Ectodermal cell (in vitro differentiated cells): ENCODE measurements around the gene KIF25.

ENCODE experiments used
- H3K27ac ChIP-seq: 2 replicates; pipeline ENCODE4 v1.7.0; 2013; ENCODE audit warnings: mild to moderate bottlenecking, low read depth, low read length; ENCODE audit not compliant: insufficient read depth, poor library complexity, severe bottlenecking
- H3K27me3 ChIP-seq: 2 replicates; pipeline ENCODE4 v1.7.0; 2013; ENCODE audit warnings: mild to moderate bottlenecking, low read length; ENCODE audit not compliant: insufficient read depth, control insufficient read depth, poor library complexity, severe bottlenecking
- H3K36me3 ChIP-seq: one replicate; pipeline ENCODE4 v1.7.0; 2013; ENCODE audit warnings: low read length; ENCODE audit not compliant: control insufficient read depth, insufficient read depth
- H3K4me1 ChIP-seq: one replicate; pipeline ENCODE4 v1.7.0; 2013; ENCODE audit warnings: low read length; ENCODE audit not compliant: control insufficient read depth, insufficient read depth
- H3K4me3 ChIP-seq: 2 replicates; pipeline ENCODE4 v1.7.0; 2013; ENCODE audit warnings: low read depth, low read length, control low read depth; ENCODE audit not compliant: insufficient read depth
- H3K9me3 ChIP-seq: 2 replicates; pipeline ENCODE4 v1.7.0; 2013; ENCODE audit warnings: mild to moderate bottlenecking, low read length, moderate library complexity; ENCODE audit not compliant: control insufficient read depth
- WGBS, 2 experiments: methylation state at CpG; one replicate each; pipeline ENCODE4 v1.1.7; 2013; ENCODE audit warnings: missing lambda C conversion rate in 2 of 2; 5-methylcytosine and 5-hydroxymethylcytosine counted together

KIF25 gene

GRCh38 chr6:168087436-168088160 is 90.1 kb downstream of the KIF25 start:
- no peak overlapping the region for H3K4me3 ChIP-seq
- no peaks in the 10 kb centered on the region for H3K36me3 ChIP-seq
- peak overlapping the region; percentile 79 for H3K27ac ChIP-seq
- H3K9me3 ChIP-seq = no peaks in the 10 kb centered on the region
- H3K27me3 ChIP-seq = no peaks in the 10 kb centered on the region
- 85 to 89% methylated on average over 25 of the region's 25 CpGs for WGBS, 2 experiments
- peaks cover 46% of the 10 kb centered on the region for H3K4me1 ChIP-seq

- H3K27ac ChIP-seq = peak overlapping the region; percentile 79
- 35 to 39% methylated on average over 19 to 20 of the region's 20 CpGs for WGBS, 2 experiments
These were observed 90.9 kb downstream of the KIF25 start for GRCh38 chr6:168088161-168089053.

GRCh38 chr6:168089186-168090063 is 92.0 kb downstream of the KIF25 start:
- Histone ChIP-seq H3K27ac (peak overlapping the region; percentile 79), H3K4me3 (no peak overlapping the region)

More at GRCh38 chr6:168088161-168089053, 90.9 kb downstream of the KIF25 start:
- Histone ChIP-seq H3K27me3 (no peaks in the 10 kb centered on the region), H3K4me3 (no peak overlapping the region), H3K36me3 (no peaks in the 10 kb centered on the region), H3K9me3 (no peaks in the 10 kb centered on the region), H3K4me1 (peaks cover 38% of the 10 kb centered on the region)

GRCh38 chr6:168090064-168090690 is 92.7 kb downstream of the KIF25 start:
- Histone ChIP-seq H3K4me3 (no peak overlapping the region), H3K27me3 (no peaks in the 10 kb centered on the region), H3K36me3 (no peaks in the 10 kb centered on the region), H3K27ac (no peak overlapping the region), H3K9me3 (no peaks in the 10 kb centered on the region), H3K4me1 (peaks cover 38% of the 10 kb centered on the region)
- 94 to 95% methylated on average over 16 of the region's 16 CpGs for WGBS, 2 experiments

More at GRCh38 chr6:168089186-168090063, 92.0 kb downstream of the KIF25 start:
- Histone ChIP-seq H3K27me3 (no peaks in the 10 kb centered on the region), H3K4me1 (peaks cover 38% of the 10 kb centered on the region), H3K36me3 (no peaks in the 10 kb centered on the region), H3K9me3 (no peaks in the 10 kb centered on the region)
- 80 to 81% methylated on average over 34 of the region's 34 CpGs for WGBS, 2 experiments

- Histone ChIP-seq H3K9me3 (no peaks in the 10 kb centered on the region), H3K27me3 (no peaks in the 10 kb centered on the region), H3K36me3 (no peaks in the 10 kb centered on the region), H3K27ac (no peak overlapping the region), H3K4me3 (no peak overlapping the region), H3K4me1 (peaks cover 38% of the 10 kb centered on the region)
- WGBS, 2 experiments = 93 to 96% methylated on average over 17 of the region's 17 CpGs
These were observed 93.2 kb downstream of the KIF25 start for GRCh38 chr6:168090706-168091105.

- Histone ChIP-seq H3K4me1 (peaks cover 38% of the 10 kb centered on the region), H3K27me3 (no peaks in the 10 kb centered on the region), H3K9me3 (no peaks in the 10 kb centered on the region), H3K36me3 (no peaks in the 10 kb centered on the region), H3K4me3 (no peak overlapping the region), H3K27ac (no peak overlapping the region)
- whole genome bisulfite sequencing, 2 experiments = 93 to 96% methylated on average over 28 of the region's 28 CpGs
These were observed 94.2 kb downstream of the KIF25 start for GRCh38 chr6:168091381-168092264.

- Histone ChIP-seq H3K27me3 (no peaks in the 10 kb centered on the region), H3K9me3 (no peaks in the 10 kb centered on the region), H3K27ac (no peak overlapping the region), H3K4me3 (no peak overlapping the region), H3K36me3 (no peaks in the 10 kb centered on the region), H3K4me1 (peaks cover 32% of the 10 kb centered on the region)
- 87 to 91% methylated on average over 8 of the region's 8 CpGs for WGBS, 2 experiments
These were observed 95.1 kb downstream of the KIF25 start for GRCh38 chr6:168092541-168092940.

- Histone ChIP-seq H3K9me3 (no peaks in the 10 kb centered on the region), H3K36me3 (no peaks in the 10 kb centered on the region), H3K4me3 (no peak overlapping the region), H3K27ac (no peak overlapping the region), H3K4me1 (peaks cover 27% of the 10 kb centered on the region), H3K27me3 (no peaks in the 10 kb centered on the region)
- 92 to 93% methylated on average over 12 of the region's 12 CpGs for WGBS, 2 experiments
These were observed 95.6 kb downstream of the KIF25 start for GRCh38 chr6:168093071-168093505.

- peaks cover 2% of the 10 kb centered on the region for H3K27me3 ChIP-seq
- no peaks in the 10 kb centered on the region for H3K36me3 ChIP-seq
- H3K4me1 ChIP-seq = peaks cover 22% of the 10 kb centered on the region
- WGBS, 2 experiments = 73 to 76% methylated on average over 11 of the region's 11 CpGs
- no peak overlapping the region for H3K4me3 ChIP-seq
- no peak overlapping the region for H3K27ac ChIP-seq
- H3K9me3 ChIP-seq = no peaks in the 10 kb centered on the region
These were observed 96.2 kb downstream of the KIF25 start for GRCh38 chr6:168093634-168094033.
